ENCODE data around the gene ST3GAL3. TPM values are rescaled to one million over a fixed set of nuclear protein-coding genes. Genes with fewer than 3 reads are reported as not detected.

Gene ST3GAL3
- total and polyA plus RNA-seq, 2 donors (not counting 3 experiments of a cell fraction or from before 2014, with no cell fraction given): 14.3 to 35.8 TPM

DNA sequence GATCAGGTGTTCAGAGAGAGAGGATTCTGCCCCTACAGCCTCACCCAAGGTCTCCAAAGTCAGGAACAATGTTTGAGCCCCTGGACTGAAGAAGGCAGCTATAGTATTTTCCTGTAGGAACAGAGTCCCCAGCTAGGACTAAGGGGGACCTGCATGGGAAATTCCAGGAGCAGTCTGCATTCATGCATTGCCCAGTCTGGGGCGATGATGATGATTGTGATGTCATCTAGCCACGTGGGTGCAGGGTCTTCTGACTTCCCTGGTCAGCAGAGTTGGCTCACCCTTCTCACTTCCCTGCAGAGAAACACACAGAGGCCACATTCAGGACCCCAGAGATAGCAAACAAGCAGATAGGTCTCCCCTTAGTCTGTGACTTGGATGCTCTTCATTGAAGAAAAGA, 169.8 kb downstream of the ST3GAL3 start:
- Histone ChIP-seq H2AFZ (ENCODE audit: low read depth, low read length) (no peak overlapping the region), H3K4me1 (ENCODE audit: control insufficient read depth, extremely low read depth, insufficient read depth, low read length) (no peaks in the 10 kb centered on the region), H3K4me3 (replicated peaks in 1 of 3; ENCODE audit: insufficient read depth in 1 of 3, low read depth in 1 of 3, low read length in 3 of 3) (no peak overlapping the region), H3K79me2 (ENCODE audit: control insufficient read depth, insufficient read depth, low read length) (no peaks in the 10 kb centered on the region), H3K9me1 (replicated peaks; ENCODE audit: control insufficient read depth, extremely low read depth, insufficient read depth, low read length) (no peaks in the 10 kb centered on the region), H3K9me3 (replicated peaks; ENCODE audit: control insufficient read depth, insufficient read depth, low read length) (no peaks in the 10 kb centered on the region), H3K27ac (ENCODE audit: insufficient read depth, low read depth, low read length) (no peak overlapping the region), H3K27me3 (ENCODE audit: control insufficient read depth in 2 of 2, insufficient read depth in 2 of 2, low read length in 2 of 2) (no peaks in the 10 kb centered on the region), H4K20me1 (replicated peaks; ENCODE audit: control insufficient read depth, extremely low read depth, insufficient read depth, low read length) (no peaks in the 10 kb centered on the region), H3K4me2 (ENCODE audit: insufficient read depth, low read length) (no peak overlapping the region), H3K36me3 (ENCODE audit: control insufficient read depth in 2 of 2, extremely low read depth in 1 of 2, insufficient read depth in 2 of 2, low read length in 2 of 2) (no peaks in the 10 kb centered on the region), H3K9ac (replicated peaks; ENCODE audit: extremely low read depth, insufficient read depth, low read length) (no peak overlapping the region)
- BruUV-seq (replicated peaks): no TSS peak
- dilution Hi-C loops (cut with MboI; ENCODE audit: extremely low pct_ligation_motif_present, low sequenced_read_pairs): no loop called here
- POLR2A ChIA-PET: no interaction called here
- intact Hi-C loops (cut with micrococcal nuclease): no loop called here
- CTCF ChIA-PET: interaction anchor here (0.7 to 1.8 kb wide), 2 partner anchors 16 to 114 kb away, joined by 4 to 6 read pairs; no protein-coding TSS in a partner anchor
- no peak for TF ChIP-seq EZH2 (IDR thresholded peaks at IDR 0.05; ENCODE audit: borderline replicate concordance, low read depth, low read length, severe bottlenecking)
- no peak for FAIRE-seq
- no peak for DNase-seq (ENCODE audit: low read depth, low spot score)

- Histone ChIP-seq H3K4me2 (ENCODE audit: insufficient read depth, low read length) (no peak overlapping the region), H4K20me1 (replicated peaks; ENCODE audit: control insufficient read depth, extremely low read depth, insufficient read depth, low read length) (no peaks in the 10 kb centered on the region), H3K79me2 (ENCODE audit: control insufficient read depth, insufficient read depth, low read length) (no peaks in the 10 kb centered on the region), H3K36me3 (ENCODE audit: control insufficient read depth in 2 of 2, extremely low read depth in 1 of 2, insufficient read depth in 2 of 2, low read length in 2 of 2) (no peaks in the 10 kb centered on the region), H3K4me3 (replicated peaks in 1 of 3; ENCODE audit: insufficient read depth in 1 of 3, low read depth in 1 of 3, low read length in 3 of 3) (no peak overlapping the region), H3K9me1 (replicated peaks; ENCODE audit: control insufficient read depth, extremely low read depth, insufficient read depth, low read length) (no peaks in the 10 kb centered on the region), H3K4me1 (ENCODE audit: control insufficient read depth, extremely low read depth, insufficient read depth, low read length) (no peaks in the 10 kb centered on the region), H3K27me3 (ENCODE audit: control insufficient read depth in 2 of 2, insufficient read depth in 2 of 2, low read length in 2 of 2) (no peaks in the 10 kb centered on the region), H3K9me3 (replicated peaks; ENCODE audit: control insufficient read depth, insufficient read depth, low read length) (no peaks in the 10 kb centered on the region), H2AFZ (ENCODE audit: low read depth, low read length) (no peak overlapping the region), H3K9ac (replicated peaks; ENCODE audit: extremely low read depth, insufficient read depth, low read length) (no peak overlapping the region), H3K27ac (ENCODE audit: insufficient read depth, low read depth, low read length) (no peak overlapping the region)
- intact Hi-C loops (cut with micrococcal nuclease) (no loop called here), dilution Hi-C loops (cut with MboI; ENCODE audit: extremely low pct_ligation_motif_present, low sequenced_read_pairs) (no loop called here)
- ChIA-PET CTCF (interaction anchor here (1.9 kb wide), 1 partner anchor 56 kb away, joined by 4 read pairs; no protein-coding TSS in a partner anchor), POLR2A (no interaction called here)
- no TSS peak for BruUV-seq (replicated peaks)
- FAIRE-seq: no peak
- TF ChIP-seq POLR2AphosphoS5 (IDR thresholded peaks at IDR 0.05; ENCODE audit: insufficient read depth, low read depth, low read length) (no peak), CTCF (IDR thresholded peaks at IDR 0.05; ENCODE audit: extremely low read depth in 1 of 2, insufficient read depth in 1 of 2, low read depth in 1 of 2, low read length in 2 of 2) (no peak), GATA2 (IDR thresholded peaks at IDR 0.05; ENCODE audit: insufficient read depth, insufficient read length, low read depth, low read length) (no peak), FOS (IDR thresholded peaks at IDR 0.05; ENCODE audit: borderline replicate concordance, insufficient read depth, low read length) (no peak), JUN (IDR thresholded peaks at IDR 0.05; ENCODE audit: borderline replicate concordance, insufficient read depth, insufficient read length, low read depth) (no peak), EZH2 (IDR thresholded peaks at IDR 0.05; ENCODE audit: borderline replicate concordance, low read depth, low read length, severe bottlenecking) (no peak), MYC (IDR thresholded peaks at IDR 0.05; ENCODE audit: low read depth, low read length) (no peak), POLR2A (IDR thresholded peaks at IDR 0.05; ENCODE audit: low read depth, low read length) (no peak)
- TF ChIP-seq, protein P1, sequence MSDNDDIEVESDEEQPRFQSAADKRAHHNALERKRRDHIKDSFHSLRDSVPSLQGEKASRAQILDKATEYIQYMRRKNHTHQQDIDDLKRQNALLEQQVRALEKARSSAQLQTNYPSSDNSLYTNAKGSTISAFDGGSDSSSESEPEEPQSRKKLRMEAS (IDR thresholded peaks at IDR 0.05; ENCODE audit: insufficient read depth, insufficient read length): no peak
- no peak for DNase-seq (ENCODE audit: low read depth, low spot score)
These were observed 171.1 kb downstream of the ST3GAL3 start for GRCh38 chr1:43878440-43878839.
